GM12878 (cell line): ENCODE measurements around the gene AATF. TPM values are rescaled to one million over a fixed set of nuclear protein-coding genes. Genes with fewer than 3 reads are reported as not detected.
A peak's percentile ranks its signal among the peaks of the same experiment; 100 is the strongest.

ENCODE experiments used
- BCLAF1 ChIP-seq: fragments of 450-650 bp; IDR thresholded peaks from 2 replicates; pipeline ENCODE4 v1.6.1; 2017; ENCODE audit warnings: antibody characterized with exemption, mild to moderate bottlenecking, moderate library complexity
- BHLHE40 ChIP-seq, 2 experiments: fragments of 450-650 bp in 1 of 2; IDR thresholded peaks; 2 replicates each; pipeline ENCODE4 v1.6.1; 2011 to 2017; ENCODE audit warnings: low read depth in 2 of 2, borderline replicate concordance in 1 of 2, improper control_type of control experiment in 1 of 2, low read length in 1 of 2, mild to moderate bottlenecking in 1 of 2
- CTCF ChIP-seq, 3 experiments: IDR thresholded peaks in 2 of 3; conservative IDR thresholded peaks in 1 of 3; 2 replicates each; pipeline ENCODE4 v1.5.1; 2011; ENCODE audit warnings: low read depth in 3 of 3, low read length in 3 of 3, mild to moderate bottlenecking in 3 of 3, control low read depth in 2 of 3, moderate library complexity in 2 of 3, inconsistent platforms in 1 of 3, mixed read lengths in 1 of 3; ENCODE audit not compliant: control insufficient read depth in 2 of 3, insufficient read depth in 1 of 3; ENCODE audit errors: extremely low read depth in 1 of 3
- ELK1 ChIP-seq: IDR thresholded peaks from 2 replicates; pipeline ENCODE4 v1.6.1; 2012; ENCODE audit warnings: low read depth, low read length, improper control_type of control experiment
- HDAC6 ChIP-seq: fragments of 200-600 bp; sonication (generic); IDR thresholded peaks from one replicate; pipeline ENCODE4 v1.8.0; 2017; ENCODE audit warnings: antibody characterized with exemption; ENCODE audit not compliant: unreplicated experiment
- HDGF ChIP-seq: fragments of 450-650 bp; IDR thresholded peaks from 2 replicates; pipeline ENCODE4 v1.6.1; 2016; ENCODE audit warnings: antibody characterized with exemption
- KDM1A ChIP-seq: fragments of 200-600 bp; sonication (generic); IDR thresholded peaks from 2 replicates; pipeline ENCODE4 v1.6.1; 2016; ENCODE audit warnings: borderline replicate concordance
- POLR2A ChIP-seq: IDR thresholded peaks from 2 replicates; pipeline ENCODE4 v1.6.1; 2011; ENCODE audit warnings: low read depth, mild to moderate bottlenecking, low read length
- POU2F2 ChIP-seq: IDR thresholded peaks from 3 replicates; pipeline ENCODE4 v1.6.1; 2011; ENCODE audit warnings: low read depth, mild to moderate bottlenecking, low read length, borderline replicate concordance
- SKIL ChIP-seq: fragments of 450-650 bp; IDR thresholded peaks from 2 replicates; pipeline ENCODE4 v1.6.1; 2017; ENCODE audit warnings: mild to moderate bottlenecking, low read depth, inconsistent platforms; ENCODE audit not compliant: poor library complexity, severe bottlenecking
- TCF12 ChIP-seq: IDR thresholded peaks from 2 replicates; pipeline ENCODE4 v1.6.1; 2011; ENCODE audit warnings: low read depth, mild to moderate bottlenecking, low read length
- polyA plus RNA-seq, 11 experiments: library from polyadenylated mRNA; depleted of rRNA in 4 of 11; unstranded in 6 of 11; stranded (reverse) in 5 of 11; fragments of >200 nt; fragmentation: Nextera tagmentation in 4 of 11; fragmentation: Illumina TruSeq in 1 of 11; extraction: Ambion mirVana in 4 of 11; extraction: Trizol in 1 of 11; gene quantifications; 1 replicate in 1 of 11; 2 replicates in 10 of 11; pipeline versions ENCODE4 v1.2.1 to v1.2.3, GENCODE V29; 2011 to 2016; ENCODE audit warnings: inconsistent platforms in 2 of 11, missing spikeins in 2 of 11, low read depth in 1 of 11
- total RNA-seq, 4 experiments: library from RNA; depleted of rRNA in 3 of 4; stranded (reverse); fragments of >200 nt in 3 of 4; fragmentation: Illumina TruSeq in 1 of 4; extraction: Trizol in 1 of 4; gene quantifications; 2 replicates each; pipeline versions ENCODE4 v1.2.1 to v1.2.3, GENCODE V29; 2013 to 2021
- TF ChIP-seq, protein P1 (sequence below): fragments of 450-650 bp; IDR thresholded peaks from 2 replicates; pipeline ENCODE4 v1.6.1; 2017; ENCODE audit warnings: mild to moderate bottlenecking, moderate library complexity
- TF ChIP-seq, protein P2 (sequence below): fragments of 450-650 bp; IDR thresholded peaks from 2 replicates; pipeline ENCODE4 v1.6.1; 2014; ENCODE audit warnings: mild to moderate bottlenecking
- TF ChIP-seq, protein P3 (sequence below): IDR thresholded peaks from 2 replicates; pipeline ENCODE4 v1.6.1; 2011; ENCODE audit warnings: mild to moderate bottlenecking, low read depth, low read length, moderate library complexity; ENCODE audit not compliant: insufficient replicate concordance

The AATF gene
- total and polyA plus RNA-seq, 10 of the 15 experiments (the other 5 are each of a cell fraction or from before 2014, with no cell fraction given), result 36.8 to 110 (median 77.9) TPM

DNA sequence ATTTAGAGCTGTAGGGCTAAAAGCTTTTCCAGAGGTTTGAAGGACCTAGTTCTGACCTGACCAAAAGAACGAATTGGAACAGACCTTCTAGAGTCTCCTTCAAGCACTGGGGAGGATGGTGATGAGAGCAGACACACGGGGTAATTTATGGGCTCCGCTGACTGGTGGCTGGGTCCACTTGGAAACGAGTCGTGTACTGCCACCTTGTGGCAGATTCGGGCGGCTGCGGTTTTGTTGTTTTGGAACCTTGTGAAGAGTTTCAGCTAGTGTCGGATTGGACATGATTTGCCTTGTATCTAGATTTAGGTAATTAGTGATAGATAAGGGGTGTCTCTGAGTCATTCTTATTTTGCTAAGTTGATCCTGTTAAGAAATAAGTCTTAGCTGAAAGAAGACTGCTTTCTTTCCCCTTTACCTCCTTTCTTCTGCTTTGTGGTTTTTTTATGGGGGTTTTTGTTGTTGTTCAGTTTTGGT is 98.9 kb downstream of the AATF start (continued):
- TF ChIP-seq, protein P1, sequence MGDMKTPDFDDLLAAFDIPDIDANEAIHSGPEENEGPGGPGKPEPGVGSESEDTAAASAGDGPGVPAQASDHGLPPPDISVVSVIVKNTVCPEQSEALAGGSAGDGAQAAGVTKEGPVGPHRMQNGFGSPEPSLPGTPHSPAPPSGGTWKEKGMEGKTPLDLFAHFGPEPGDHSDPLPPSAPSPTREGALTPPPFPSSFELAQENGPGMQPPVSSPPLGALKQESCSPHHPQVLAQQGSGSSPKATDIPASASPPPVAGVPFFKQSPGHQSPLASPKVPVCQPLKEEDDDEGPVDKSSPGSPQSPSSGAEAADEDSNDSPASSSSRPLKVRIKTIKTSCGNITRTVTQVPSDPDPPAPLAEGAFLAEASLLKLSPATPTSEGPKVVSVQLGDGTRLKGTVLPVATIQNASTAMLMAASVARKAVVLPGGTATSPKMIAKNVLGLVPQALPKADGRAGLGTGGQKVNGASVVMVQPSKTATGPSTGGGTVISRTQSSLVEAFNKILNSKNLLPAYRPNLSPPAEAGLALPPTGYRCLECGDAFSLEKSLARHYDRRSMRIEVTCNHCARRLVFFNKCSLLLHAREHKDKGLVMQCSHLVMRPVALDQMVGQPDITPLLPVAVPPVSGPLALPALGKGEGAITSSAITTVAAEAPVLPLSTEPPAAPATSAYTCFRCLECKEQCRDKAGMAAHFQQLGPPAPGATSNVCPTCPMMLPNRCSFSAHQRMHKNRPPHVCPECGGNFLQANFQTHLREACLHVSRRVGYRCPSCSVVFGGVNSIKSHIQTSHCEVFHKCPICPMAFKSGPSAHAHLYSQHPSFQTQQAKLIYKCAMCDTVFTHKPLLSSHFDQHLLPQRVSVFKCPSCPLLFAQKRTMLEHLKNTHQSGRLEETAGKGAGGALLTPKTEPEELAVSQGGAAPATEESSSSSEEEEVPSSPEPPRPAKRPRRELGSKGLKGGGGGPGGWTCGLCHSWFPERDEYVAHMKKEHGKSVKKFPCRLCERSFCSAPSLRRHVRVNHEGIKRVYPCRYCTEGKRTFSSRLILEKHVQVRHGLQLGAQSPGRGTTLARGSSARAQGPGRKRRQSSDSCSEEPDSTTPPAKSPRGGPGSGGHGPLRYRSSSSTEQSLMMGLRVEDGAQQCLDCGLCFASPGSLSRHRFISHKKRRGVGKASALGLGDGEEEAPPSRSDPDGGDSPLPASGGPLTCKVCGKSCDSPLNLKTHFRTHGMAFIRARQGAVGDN, result no peak
- TF ChIP-seq ELK1 (no peak), BHLHE40 (IDR thresholded peaks at IDR 0.05; ENCODE audit: borderline replicate concordance in 1 of 2, low read depth in 2 of 2, low read length in 1 of 2) (no peak), SKIL (no peak), TCF12 (no peak), HDAC6 (no peak), BCLAF1 (no peak), POU2F2 (peak; percentile 35; the same call in 1 of the 3 replicates), CTCF (IDR thresholded peaks at IDR 0.05 in 2 of 3, conservative IDR thresholded peaks at IDR 0.05 in 1 of 3; ENCODE audit: control insufficient read depth in 2 of 3, extremely low read depth in 1 of 3, insufficient read depth in 1 of 3, low read depth in 3 of 3, low read length in 3 of 3) (peak; percentile 83 to 88 (median 85)), HDGF (no peak), POLR2A (no peak), KDM1A (no peak)
- TF ChIP-seq, protein P2, sequence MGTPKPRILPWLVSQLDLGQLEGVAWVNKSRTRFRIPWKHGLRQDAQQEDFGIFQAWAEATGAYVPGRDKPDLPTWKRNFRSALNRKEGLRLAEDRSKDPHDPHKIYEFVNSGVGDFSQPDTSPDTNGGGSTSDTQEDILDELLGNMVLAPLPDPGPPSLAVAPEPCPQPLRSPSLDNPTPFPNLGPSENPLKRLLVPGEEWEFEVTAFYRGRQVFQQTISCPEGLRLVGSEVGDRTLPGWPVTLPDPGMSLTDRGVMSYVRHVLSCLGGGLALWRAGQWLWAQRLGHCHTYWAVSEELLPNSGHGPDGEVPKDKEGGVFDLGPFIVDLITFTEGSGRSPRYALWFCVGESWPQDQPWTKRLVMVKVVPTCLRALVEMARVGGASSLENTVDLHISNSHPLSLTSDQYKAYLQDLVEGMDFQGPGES, result no peak
- TF ChIP-seq, protein P3, sequence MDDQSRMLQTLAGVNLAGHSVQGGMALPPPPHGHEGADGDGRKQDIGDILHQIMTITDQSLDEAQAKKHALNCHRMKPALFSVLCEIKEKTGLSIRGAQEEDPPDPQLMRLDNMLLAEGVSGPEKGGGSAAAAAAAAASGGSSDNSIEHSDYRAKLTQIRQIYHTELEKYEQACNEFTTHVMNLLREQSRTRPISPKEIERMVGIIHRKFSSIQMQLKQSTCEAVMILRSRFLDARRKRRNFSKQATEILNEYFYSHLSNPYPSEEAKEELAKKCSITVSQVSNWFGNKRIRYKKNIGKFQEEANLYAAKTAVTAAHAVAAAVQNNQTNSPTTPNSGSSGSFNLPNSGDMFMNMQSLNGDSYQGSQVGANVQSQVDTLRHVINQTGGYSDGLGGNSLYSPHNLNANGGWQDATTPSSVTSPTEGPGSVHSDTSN, result peak; percentile 57
